ENCODE results near the gene PELI3. TPM values are rescaled to one million over a fixed set of nuclear protein-coding genes. Genes with fewer than 3 reads are reported as not detected.
A peak's percentile ranks its signal among the peaks of the same experiment; 100 is the strongest.

Gene PELI3
- polyA plus RNA-seq, 1 donor from 2014 or later = 13.3 TPM

- Histone ChIP-seq H4K20me1 (ENCODE audit: insufficient read depth) (no peaks in the 10 kb centered on the region), H3F3A (ENCODE audit: insufficient read depth, low read length, poor library complexity, severe bottlenecking) (no peaks in the 10 kb centered on the region), H3K4me2 (ENCODE audit: low read length) (peak overlapping the region; percentile 78), H3K9me3 (ENCODE audit: low read length) (no peaks in the 10 kb centered on the region), H3K27ac (ENCODE audit: low read length) (peak overlapping the region; percentile 57), H3K4me3 (ENCODE audit: low read length) (peak overlapping the region; percentile 88), H3K27me3 (ENCODE audit: insufficient read depth, low read depth, low read length) (no peaks in the 10 kb centered on the region), H3K9ac (ENCODE audit: low read length) (peak overlapping the region; percentile 81), H3K79me2 (replicated peaks; ENCODE audit: insufficient read depth, low read length) (no peaks in the 10 kb centered on the region), H3K36me3 (ENCODE audit: insufficient read depth, low read length) (no peaks in the 10 kb centered on the region), H3K9me2 (ENCODE audit: insufficient read depth, low read length) (no peaks in the 10 kb centered on the region), H2AFZ (ENCODE audit: low read depth, low read length) (peak overlapping the region; percentile 75)
- TF ChIP-seq MXI1 (conservative IDR thresholded peaks at IDR 0.05; ENCODE audit: poor library complexity, severe bottlenecking) (no peak), REST (IDR thresholded peaks at IDR 0.05; ENCODE audit: borderline replicate concordance) (no peak), RAD21 (conservative IDR thresholded peaks at IDR 0.05) (no peak), EZH2 (IDR thresholded peaks at IDR 0.05; ENCODE audit: borderline replicate concordance, insufficient read depth, low read length, poor library complexity, severe bottlenecking) (no peak), SMC3 (conservative IDR thresholded peaks at IDR 0.05; ENCODE audit: poor library complexity) (no peak), TAF1 (IDR thresholded peaks at IDR 0.05; ENCODE audit: low read depth) (no peak), POLR2AphosphoS5 (IDR thresholded peaks at IDR 0.05) (no peak), CTCF (IDR thresholded peaks at IDR 0.05; ENCODE audit: poor library complexity, severe bottlenecking) (no peak), EP300 (conservative IDR thresholded peaks at IDR 0.05; ENCODE audit: poor library complexity, severe bottlenecking) (no peak)
Observed at GRCh38 chr11:66437979-66438503, 28.7 kb upstream of the PELI3 start.

GRCh38 chr11:66438504-66439466 is 27.9 kb upstream of the PELI3 start, which contains the start of gene MRPL11:
MRPL11 (minus strand) TSS chr11:66438848; CDS start chr11:66438754, 94 bp downstream.
- no peaks in the 10 kb centered on the region for H3K79me2 ChIP-seq (replicated peaks; ENCODE audit: insufficient read depth, low read length)
- peak within 1 kb of the TSS; percentile 81 for H3K9ac ChIP-seq (ENCODE audit: low read length)
- H3K27ac ChIP-seq (ENCODE audit: low read length) = peak within 1 kb of the TSS; percentile 57
- no peaks in the 10 kb centered on the region for H3K27me3 ChIP-seq (ENCODE audit: insufficient read depth, low read depth, low read length)
- H3K4me2 ChIP-seq (ENCODE audit: low read length) = peak within 1 kb of the TSS; percentile 78
- H3K9me3 ChIP-seq (ENCODE audit: low read length) = no peaks in the 10 kb centered on the region
- H4K20me1 ChIP-seq (ENCODE audit: insufficient read depth) = no peaks in the 10 kb centered on the region
- TF ChIP-seq REST (IDR thresholded peaks at IDR 0.05; ENCODE audit: borderline replicate concordance) = peak; percentile 50
- peak; percentile 76 for TF ChIP-seq RAD21 (conservative IDR thresholded peaks at IDR 0.05)
- peak; percentile 30 for TF ChIP-seq EP300 (conservative IDR thresholded peaks at IDR 0.05; ENCODE audit: poor library complexity, severe bottlenecking)
- no peak for TF ChIP-seq TAF1 (IDR thresholded peaks at IDR 0.05; ENCODE audit: low read depth)
- TF ChIP-seq CTCF (IDR thresholded peaks at IDR 0.05; ENCODE audit: poor library complexity, severe bottlenecking) = peak; percentile 96
- peak; percentile 88 for TF ChIP-seq SMC3 (conservative IDR thresholded peaks at IDR 0.05; ENCODE audit: poor library complexity)
- TF ChIP-seq EZH2 (IDR thresholded peaks at IDR 0.05; ENCODE audit: borderline replicate concordance, insufficient read depth, low read length, poor library complexity, severe bottlenecking) = no peak
- peak; percentile 97 for TF ChIP-seq MXI1 (conservative IDR thresholded peaks at IDR 0.05; ENCODE audit: poor library complexity, severe bottlenecking)
- TF ChIP-seq POLR2AphosphoS5 (IDR thresholded peaks at IDR 0.05) = peak; percentile 68
- no peaks in the 10 kb centered on the region for H3K36me3 ChIP-seq (ENCODE audit: insufficient read depth, low read length)
- peak within 1 kb of the TSS; percentile 75 for H2AFZ ChIP-seq (ENCODE audit: low read depth, low read length)
- no peaks in the 10 kb centered on the region for H3K9me2 ChIP-seq (ENCODE audit: insufficient read depth, low read length)
- H3F3A ChIP-seq (ENCODE audit: insufficient read depth, low read length, poor library complexity, severe bottlenecking) = no peaks in the 10 kb centered on the region
- peak within 1 kb of the TSS; percentile 88 for H3K4me3 ChIP-seq (ENCODE audit: low read length)
